ENCODE results near the gene KRTAP9-2. TPM values are rescaled to one million over a fixed set of nuclear protein-coding genes. Genes with fewer than 3 reads are reported as not detected.

The KRTAP9-2 gene, protein sequence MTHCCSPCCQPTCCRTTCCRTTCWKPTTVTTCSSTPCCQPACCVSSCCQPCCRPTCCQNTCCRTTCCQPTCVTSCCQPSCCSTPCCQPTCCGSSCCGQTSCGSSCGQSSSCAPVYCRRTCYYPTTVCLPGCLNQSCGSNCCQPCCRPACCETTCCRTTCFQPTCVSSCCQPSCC
- not detected in 2 replicates for total RNA-seq

DNA sequence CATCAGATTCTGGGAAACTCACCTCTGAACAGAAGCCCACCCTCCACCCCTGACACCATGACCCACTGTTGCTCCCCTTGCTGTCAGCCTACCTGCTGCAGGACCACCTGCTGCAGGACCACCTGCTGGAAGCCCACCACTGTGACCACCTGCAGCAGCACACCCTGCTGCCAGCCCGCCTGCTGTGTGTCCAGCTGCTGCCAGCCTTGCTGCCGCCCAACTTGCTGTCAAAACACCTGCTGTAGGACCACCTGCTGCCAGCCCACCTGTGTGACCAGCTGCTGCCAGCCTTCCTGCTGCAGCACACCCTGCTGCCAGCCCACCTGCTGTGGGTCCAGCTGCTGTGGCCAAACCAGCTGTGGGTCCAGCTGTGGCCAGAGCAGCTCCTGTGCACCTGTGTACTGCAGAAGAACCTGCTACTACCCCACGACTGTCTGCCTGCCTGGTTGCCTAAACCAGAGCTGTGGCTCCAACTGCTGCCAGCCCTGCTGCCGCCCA lies at the start of gene KRTAP9-2:
TSS of gene KRTAP9-2 (plus strand) at position 51 of the 498 bp plus-strand sequence. CDS start at position 58, 7 bp downstream.

GRCh38 chr17:41177727-41178271 lies 48.6 kb upstream of the KRTAP9-2 start, which contains the start of gene KRTAP4-2:
TSS of gene KRTAP4-2 (minus strand) at chr17:41178221. CDS start at chr17:41178164, 57 bp downstream.

DNA sequence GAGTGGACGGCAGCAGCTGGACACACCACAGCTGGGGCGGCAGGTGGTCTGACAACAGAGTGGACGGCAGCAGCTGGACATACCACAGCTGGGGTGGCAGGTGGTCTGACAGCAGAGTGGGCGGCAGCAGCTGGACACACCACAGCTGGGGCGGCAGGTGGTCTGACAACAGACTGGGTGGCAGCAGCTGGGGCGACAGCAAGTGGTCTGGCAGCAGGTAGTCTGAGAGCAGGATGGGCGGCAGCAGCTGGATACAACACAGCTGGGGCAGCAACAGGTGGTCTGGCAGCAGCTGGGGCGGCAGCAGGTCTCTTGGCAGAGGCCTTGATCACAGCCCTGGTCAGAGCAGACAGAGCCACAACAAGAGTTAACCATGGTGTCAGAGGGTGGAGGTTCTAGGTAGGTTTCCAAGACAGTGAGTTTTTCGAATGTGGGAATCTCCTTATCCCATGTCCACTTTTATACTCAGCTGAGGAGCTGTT lies 41.9 kb upstream of the KRTAP9-2 start, which contains the start of gene KRTAP4-1:
TSS of gene KRTAP4-1 (minus strand) at position 432 of the 482 bp plus-strand sequence. CDS start at position 375, 57 bp downstream.

DNA sequence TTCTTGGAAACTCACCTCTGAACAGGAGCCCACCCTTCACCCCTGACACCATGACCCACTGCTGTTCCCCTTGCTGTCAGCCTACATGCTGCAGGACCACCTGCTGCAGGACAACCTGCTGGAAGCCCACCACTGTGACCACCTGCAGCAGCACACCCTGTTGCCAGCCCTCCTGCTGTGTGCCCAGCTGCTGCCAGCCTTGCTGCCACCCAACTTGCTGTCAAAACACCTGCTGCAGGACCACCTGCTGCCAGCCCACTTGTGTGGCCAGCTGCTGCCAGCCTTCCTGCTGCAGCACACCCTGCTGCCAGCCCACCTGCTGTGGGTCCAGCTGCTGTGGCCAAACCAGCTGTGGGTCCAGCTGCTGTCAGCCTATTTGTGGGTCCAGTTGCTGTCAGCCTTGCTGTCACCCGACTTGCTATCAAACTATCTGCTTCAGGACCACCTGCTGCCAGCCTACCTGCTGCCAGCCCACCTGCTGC lies 36.6 kb upstream of the KRTAP9-2 start, which contains the start of gene KRTAP9-1:
TSS of gene KRTAP9-1 (plus strand) at position 51 of the 482 bp plus-strand sequence. CDS start at position 51, 0 bp downstream.

DNA sequence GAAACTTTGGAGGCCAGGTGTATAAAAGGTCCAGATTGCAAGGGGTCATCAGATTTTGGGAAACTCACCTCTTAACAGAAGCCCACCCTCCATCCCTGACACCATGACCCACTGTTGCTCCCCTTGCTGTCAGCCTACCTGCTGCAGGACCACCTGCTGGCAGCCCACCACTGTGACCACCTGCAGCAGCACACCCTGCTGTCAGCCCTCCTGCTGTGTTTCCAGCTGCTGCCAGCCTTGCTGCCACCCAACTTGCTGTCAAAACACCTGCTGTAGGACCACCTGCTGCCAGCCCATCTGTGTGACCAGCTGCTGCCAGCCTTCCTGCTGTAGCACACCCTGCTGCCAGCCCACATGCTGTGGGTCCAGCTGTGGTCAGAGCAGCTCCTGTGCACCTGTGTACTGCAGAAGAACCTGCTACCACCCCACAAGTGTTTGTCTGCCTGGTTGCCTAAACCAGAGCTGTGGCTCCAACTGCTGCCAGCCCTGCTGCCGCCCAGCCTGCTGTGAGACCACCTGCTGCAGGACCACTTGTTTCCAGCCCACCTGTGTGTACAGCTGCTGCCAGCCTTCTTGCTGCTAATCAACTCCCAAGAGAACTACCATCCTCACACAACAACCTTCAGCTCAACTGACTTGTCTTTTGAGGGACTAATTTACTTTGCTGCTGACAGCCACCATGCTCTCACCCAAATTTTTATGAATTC lies 6.1 kb downstream of the KRTAP9-2 start, which contains the start of gene KRTAP9-3:
TSS of gene KRTAP9-3 (plus strand) at position 51 of the 707 bp plus-strand sequence. CDS start at position 104, 53 bp downstream.

DNA sequence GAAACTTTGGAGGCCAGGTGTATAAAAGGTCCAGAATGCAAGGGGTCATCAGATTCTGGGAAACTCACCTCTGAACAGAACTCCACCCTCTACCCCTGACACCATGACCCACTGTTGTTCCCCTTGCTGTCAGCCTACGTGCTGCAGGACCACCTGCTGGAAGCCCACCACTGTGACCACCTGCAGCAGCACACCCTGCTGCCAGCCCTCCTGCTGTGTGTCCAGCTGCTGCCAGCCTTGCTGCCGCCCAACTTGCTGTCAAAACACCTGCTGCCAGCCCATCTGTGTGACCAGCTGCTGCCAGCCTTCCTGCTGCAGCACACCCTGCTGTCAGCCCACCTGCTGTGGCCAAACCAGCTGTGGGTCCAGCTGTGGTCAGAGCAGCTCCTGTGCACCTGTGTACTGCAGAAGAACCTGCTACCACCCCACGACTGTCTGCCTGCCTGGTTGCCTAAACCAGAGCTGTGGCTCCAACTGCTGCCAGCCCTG lies 11.5 kb downstream of the KRTAP9-2 start, which contains the start of gene KRTAP9-8:
TSS of gene KRTAP9-8 (plus strand) at position 51 of the 489 bp plus-strand sequence. CDS start at position 104, 53 bp downstream.

DNA sequence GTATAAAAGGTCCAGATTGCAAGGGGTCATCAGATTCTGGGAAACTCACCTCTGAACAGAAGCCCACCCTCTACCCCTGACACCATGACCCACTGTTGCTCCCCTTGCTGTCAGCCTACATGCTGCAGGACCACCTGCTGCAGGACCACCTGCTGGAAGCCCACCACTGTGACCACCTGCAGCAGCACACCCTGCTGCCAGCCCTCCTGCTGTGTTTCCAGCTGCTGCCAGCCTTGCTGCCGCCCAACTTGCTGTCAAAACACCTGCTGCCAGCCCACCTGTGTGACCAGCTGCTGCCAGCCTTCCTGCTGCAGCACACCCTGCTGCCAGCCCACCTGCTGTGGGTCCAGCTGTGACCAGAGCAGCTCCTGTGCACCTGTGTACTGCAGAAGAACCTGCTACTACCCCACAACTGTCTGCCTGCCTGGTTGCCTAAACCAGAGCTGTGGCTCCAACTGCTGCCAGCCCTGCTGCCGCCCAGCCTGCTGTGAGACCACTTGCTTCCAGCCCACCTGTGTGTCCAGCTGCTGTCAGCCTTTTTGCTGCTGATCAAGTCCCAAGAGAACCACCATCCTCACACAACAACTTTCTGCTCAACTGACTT lies 23.3 kb downstream of the KRTAP9-2 start, which contains the start of gene KRTAP9-4:
TSS of gene KRTAP9-4 (plus strand) at position 51 of the 604 bp plus-strand sequence. CDS start at position 85, 34 bp downstream.

GRCh38 chr17:41255381-41256290 lies 29.2 kb downstream of the KRTAP9-2 start, which contains the start of gene KRTAP9-9:
TSS of gene KRTAP9-9 (plus strand) at chr17:41255384.

GRCh38 chr17:41265078-41265477 lies 38.6 kb downstream of the KRTAP9-2 start, which contains the start of gene KRTAP9-6:
TSS of gene KRTAP9-6 (plus strand) at chr17:41265378. CDS start at chr17:41265378, 0 bp downstream.

GRCh38 chr17:41275648-41276190 lies 49.3 kb downstream of the KRTAP9-2 start, which contains the start of gene KRTAP9-7:
TSS of gene KRTAP9-7 (plus strand) at chr17:41275698. CDS start at chr17:41275698, 0 bp downstream.

Other genes starting within 250 kb of the KRTAP9-2 start
- 0.36 TPM in 1 of 2 replicates, not detected in the other for gene KRT40, start 242.3 kb upstream of the KRTAP9-2 start, total RNA-seq
- gene KRTAP3-3, start 232.5 kb upstream of the KRTAP9-2 start, total RNA-seq: not detected in 2 replicates
- gene KRTAP3-2, start 226.7 kb upstream of the KRTAP9-2 start, total RNA-seq: not detected in 2 replicates
- gene KRTAP3-1, start 217.5 kb upstream of the KRTAP9-2 start, total RNA-seq: not detected in 2 replicates
- not detected in 2 replicates for gene KRTAP1-5, start 199.4 kb upstream of the KRTAP9-2 start, total RNA-seq
- gene KRTAP1-4, start 196.5 kb upstream of the KRTAP9-2 start, total RNA-seq: not detected in 2 replicates
- not detected in 2 replicates for gene KRTAP1-3, start 191.8 kb upstream of the KRTAP9-2 start, total RNA-seq
- not detected in 2 replicates for gene KRTAP1-1, start 185.2 kb upstream of the KRTAP9-2 start, total RNA-seq
- gene KRTAP2-1, start 179.3 kb upstream of the KRTAP9-2 start, total RNA-seq: not detected in 2 replicates
- not detected in 2 replicates for gene KRTAP2-2, start 171.4 kb upstream of the KRTAP9-2 start, total RNA-seq
- gene KRTAP2-3, start 166.5 kb upstream of the KRTAP9-2 start, total RNA-seq: 0.93 TPM in 1 of 2 replicates, not detected in the other
- gene KRTAP2-4, start 160.8 kb upstream of the KRTAP9-2 start, total RNA-seq: not detected in 2 replicates
- not detected in 2 replicates for gene KRTAP4-7, start 142.5 kb upstream of the KRTAP9-2 start, total RNA-seq
- not detected in 2 replicates for gene KRTAP4-8, start 128.5 kb upstream of the KRTAP9-2 start, total RNA-seq
- gene KRTAP4-16, start 124.4 kb upstream of the KRTAP9-2 start, total RNA-seq: not detected in 2 replicates
- not detected in 2 replicates for gene KRTAP4-9, start 121.3 kb upstream of the KRTAP9-2 start, total RNA-seq
- gene KRTAP4-11, start 108.3 kb upstream of the KRTAP9-2 start, total RNA-seq: not detected in 2 replicates
- not detected in 2 replicates for gene KRTAP4-12, start 102.5 kb upstream of the KRTAP9-2 start, total RNA-seq
- gene KRTAP4-6, start 86.1 kb upstream of the KRTAP9-2 start, total RNA-seq: not detected in 2 replicates
- not detected in 2 replicates for gene KRTAP4-5, start 76.8 kb upstream of the KRTAP9-2 start, total RNA-seq
- gene KRTAP4-4, start 65.9 kb upstream of the KRTAP9-2 start, total RNA-seq: not detected in 2 replicates
- gene KRTAP4-3, start 58.4 kb upstream of the KRTAP9-2 start, total RNA-seq: not detected in 2 replicates
- not detected in 2 replicates for gene KRTAP4-2, start 48.4 kb upstream of the KRTAP9-2 start, total RNA-seq
- gene KRTAP4-1, start 41.7 kb upstream of the KRTAP9-2 start, total RNA-seq: not detected in 2 replicates
- gene KRTAP9-1, start 36.8 kb upstream of the KRTAP9-2 start, total RNA-seq: not detected in 2 replicates
- not detected in 2 replicates for gene KRTAP9-3, start 5.8 kb downstream of the KRTAP9-2 start, total RNA-seq
- not detected in 2 replicates for gene KRTAP9-8, start 11.4 kb downstream of the KRTAP9-2 start, total RNA-seq
- gene KRTAP9-4, start 23.0 kb downstream of the KRTAP9-2 start, total RNA-seq: not detected in 2 replicates
- gene KRTAP9-9, start 28.7 kb downstream of the KRTAP9-2 start, total RNA-seq: not detected in 2 replicates
- not detected in 2 replicates for gene KRTAP9-6, start 38.7 kb downstream of the KRTAP9-2 start, total RNA-seq
- not detected in 2 replicates for gene KRTAP9-7, start 49.0 kb downstream of the KRTAP9-2 start, total RNA-seq
- not detected in 2 replicates for gene KRTAP29-1, start 76.2 kb downstream of the KRTAP9-2 start, total RNA-seq
- not detected in 2 replicates for gene KRTAP16-1, start 82.7 kb downstream of the KRTAP9-2 start, total RNA-seq
- not detected in 2 replicates for gene KRTAP17-1, start 89.1 kb downstream of the KRTAP9-2 start, total RNA-seq
- gene KRT33A, start 124.2 kb downstream of the KRTAP9-2 start, total RNA-seq: 0.28 and 0.68 TPM in 2 replicates
- gene KRT33B, start 143.2 kb downstream of the KRTAP9-2 start, total RNA-seq: 1.1 and 59.1 TPM in 2 replicates
- gene KRT34, start 155.7 kb downstream of the KRTAP9-2 start, total RNA-seq: 1.00 and 2.7 TPM in 2 replicates
- gene KRT31, start 171.0 kb downstream of the KRTAP9-2 start, total RNA-seq: 0.14 and 0.34 TPM in 2 replicates
- gene KRT37, start 197.9 kb downstream of the KRTAP9-2 start, total RNA-seq: 2.1 TPM in 1 of 2 replicates, not detected in the other
- gene KRT38, start 214.3 kb downstream of the KRTAP9-2 start, total RNA-seq: 0.07 TPM in 1 of 2 replicates, not detected in the other
- gene KRT32, start 240.7 kb downstream of the KRTAP9-2 start, total RNA-seq: not detected in 2 replicates